GM18517 (cell line): ENCODE measurements around the gene NR2C2AP.
"Not testable (repeated sequence)": the region's sequence is repeated elsewhere in the genome, so short reads cannot be mapped to it uniquely, and the experiment has no call there.

ENCODE experiments used
- ATAC-seq: cut with Tn5 transposase; IDR thresholded peaks from one replicate; pipeline ENCODE4 v1.9.1; 2021; ENCODE audit warnings: mild to moderate bottlenecking, moderate library complexity; ENCODE audit not compliant: unreplicated experiment

Gene NR2C2AP

GRCh38 chr19:19203012-19203856, at the start of gene NR2C2AP:
Gene NR2C2AP, minus strand, starts transcription at chr19:19203414. Its CDS starts 354 bp downstream, at chr19:19203060.
- peak; percentile 69 for ATAC-seq

GRCh38 chr19:19250196-19250801, 47.1 kb upstream of the NR2C2AP start:
- no peak for ATAC-seq

- no peak for ATAC-seq
These were observed 37.3 kb upstream of the NR2C2AP start for GRCh38 chr19:19240476-19240875.

GRCh38 chr19:19239675-19240074, 36.5 kb upstream of the NR2C2AP start:
- no peak for ATAC-seq

- no peak for ATAC-seq
These were observed 35.1 kb upstream of the NR2C2AP start for GRCh38 chr19:19238126-19238894.

GRCh38 chr19:19236173-19236572, 33.0 kb upstream of the NR2C2AP start:
- ATAC-seq: no peak

- ATAC-seq: no peak
These were observed 31.1 kb upstream of the NR2C2AP start for GRCh38 chr19:19234220-19234816.

GRCh38 chr19:19232261-19232721, 29.1 kb upstream of the NR2C2AP start:
- ATAC-seq: no peak

GRCh38 chr19:19230999-19231398, 27.8 kb upstream of the NR2C2AP start:
- ATAC-seq: no peak

- ATAC-seq: no peak
These were observed 26.5 kb upstream of the NR2C2AP start for GRCh38 chr19:19229701-19230100.

- ATAC-seq: no peak
These were observed 24.0 kb upstream of the NR2C2AP start for GRCh38 chr19:19227217-19227616.

- ATAC-seq: no peak
These were observed 23.4 kb upstream of the NR2C2AP start for GRCh38 chr19:19226663-19227062.

GRCh38 chr19:19226204-19226603, 23.0 kb upstream of the NR2C2AP start:
- ATAC-seq: no peak

- peak; percentile 60 for ATAC-seq
These were observed 21.8 kb upstream of the NR2C2AP start for GRCh38 chr19:19224852-19225494.

GRCh38 chr19:19224150-19224851, 21.1 kb upstream of the NR2C2AP start:
- no peak for ATAC-seq

GRCh38 chr19:19223636-19224035, 20.4 kb upstream of the NR2C2AP start:
- no peak for ATAC-seq

- no peak for ATAC-seq
These were observed 19.8 kb upstream of the NR2C2AP start for GRCh38 chr19:19223060-19223459.

GRCh38 chr19:19221000-19221399, 17.8 kb upstream of the NR2C2AP start:
- ATAC-seq: not testable (repeated sequence)

- no peak for ATAC-seq
These were observed 15.7 kb upstream of the NR2C2AP start for GRCh38 chr19:19218911-19219310.

- ATAC-seq: no peak
These were observed 13.9 kb upstream of the NR2C2AP start for GRCh38 chr19:19217099-19217498.
